Stimulated activated naive CD8-positive, alpha-beta T cell treated with anti-CD3 and anti-CD28 coated beads, Interleukin-15, Interleukin-2, amounts not matched to agents 100 ng/mL and 50 ng/mL, for 24 hours (primary cell): Measurements from ENCODE around the gene MROH9.
"Not testable (repeated sequence)": the region's sequence is repeated elsewhere in the genome, so short reads cannot be mapped to it uniquely, and the experiment has no call there.

ENCODE experiments used
- H3K27ac Mint-ChIP-seq: one replicate; pipeline ENCODE4 v1.8.0; 2021; ENCODE audit warnings: mild to moderate bottlenecking, mixed read lengths
- H3K27me3 Mint-ChIP-seq: one replicate; pipeline ENCODE4 v1.8.0; 2021; ENCODE audit warnings: mixed read lengths
- H3K36me3 Mint-ChIP-seq: one replicate; pipeline ENCODE4 v1.8.0; 2021; ENCODE audit warnings: low read depth, mixed read lengths
- H3K4me1 Mint-ChIP-seq: one replicate; pipeline ENCODE4 v1.8.0; 2021; ENCODE audit warnings: low read depth, mixed read lengths
- H3K4me3 Mint-ChIP-seq: one replicate; pipeline ENCODE4 v1.8.0; 2021; ENCODE audit warnings: mild to moderate bottlenecking, mixed read lengths
- H3K9me3 Mint-ChIP-seq: one replicate; pipeline ENCODE4 v1.8.0; 2021; ENCODE audit warnings: mixed read lengths

MROH9 gene

GRCh38 chr1:170931650-170932049 lies 3.7 kb upstream of the MROH9 start:
- Mint-ChIP-seq H3K27me3 (no peaks in the 10 kb centered on the region), H3K27ac (no peak overlapping the region), H3K9me3 (no peaks in the 10 kb centered on the region), H3K4me3 (no peak overlapping the region), H3K36me3 (no peaks in the 10 kb centered on the region), H3K4me1 (no peaks in the 10 kb centered on the region)

- Mint-ChIP-seq H3K4me1 (no peaks in the 10 kb centered on the region), H3K4me3 (no peak overlapping the region), H3K36me3 (no peaks in the 10 kb centered on the region), H3K27ac (no peak overlapping the region), H3K27me3 (no peaks in the 10 kb centered on the region), H3K9me3 (no peaks in the 10 kb centered on the region)
Observed at GRCh38 chr1:170932236-170932635, 3.1 kb upstream of the MROH9 start.

- no peak overlapping the region for H3K4me3 Mint-ChIP-seq
- no peak overlapping the region for H3K27ac Mint-ChIP-seq
- no peaks in the 10 kb centered on the region for H3K9me3 Mint-ChIP-seq
- H3K36me3 Mint-ChIP-seq, result no peaks in the 10 kb centered on the region
- H3K27me3 Mint-ChIP-seq, result peaks cover 8% of the 10 kb centered on the region
- no peaks in the 10 kb centered on the region for H3K4me1 Mint-ChIP-seq
Observed at GRCh38 chr1:170938281-170938680, 2.9 kb downstream of the MROH9 start.

- Mint-ChIP-seq H3K9me3 (no peaks in the 10 kb centered on the region), H3K4me1 (no peaks in the 10 kb centered on the region), H3K27me3 (peaks cover 14% of the 10 kb centered on the region), H3K27ac (no peak overlapping the region), H3K36me3 (no peaks in the 10 kb centered on the region), H3K4me3 (no peak overlapping the region)
Observed at GRCh38 chr1:170939476-170939875, 4.1 kb downstream of the MROH9 start.

GRCh38 chr1:170951744-170952143 lies 16.4 kb downstream of the MROH9 start:
- H3K36me3 Mint-ChIP-seq, H3K4me1 Mint-ChIP-seq, H3K27ac Mint-ChIP-seq, H3K9me3 Mint-ChIP-seq, H3K4me3 Mint-ChIP-seq, H3K27me3 Mint-ChIP-seq: not testable (repeated sequence)

- H3K36me3 Mint-ChIP-seq, result no peaks in the 10 kb centered on the region
- peaks cover 33% of the 10 kb centered on the region for H3K27me3 Mint-ChIP-seq
- H3K4me1 Mint-ChIP-seq, result no peaks in the 10 kb centered on the region
- H3K4me3 Mint-ChIP-seq, result no peak overlapping the region
- H3K9me3 Mint-ChIP-seq, result no peaks in the 10 kb centered on the region
- no peak overlapping the region for H3K27ac Mint-ChIP-seq
Observed at GRCh38 chr1:170959385-170959784, 24.1 kb downstream of the MROH9 start.

GRCh38 chr1:170964506-170964905 lies 29.2 kb downstream of the MROH9 start:
- H3K9me3 Mint-ChIP-seq, result no peaks in the 10 kb centered on the region
- H3K27me3 Mint-ChIP-seq, result peaks cover 49% of the 10 kb centered on the region
- H3K36me3 Mint-ChIP-seq, result no peaks in the 10 kb centered on the region
- no peak overlapping the region for H3K27ac Mint-ChIP-seq
- H3K4me3 Mint-ChIP-seq, result no peak overlapping the region
- no peaks in the 10 kb centered on the region for H3K4me1 Mint-ChIP-seq

- H3K27me3 Mint-ChIP-seq, result peaks cover 46% of the 10 kb centered on the region
- no peak overlapping the region for H3K4me3 Mint-ChIP-seq
- H3K4me1 Mint-ChIP-seq, result no peaks in the 10 kb centered on the region
- no peaks in the 10 kb centered on the region for H3K36me3 Mint-ChIP-seq
- no peak overlapping the region for H3K27ac Mint-ChIP-seq
- H3K9me3 Mint-ChIP-seq, result no peaks in the 10 kb centered on the region
Observed at GRCh38 chr1:170967042-170967910, 31.9 kb downstream of the MROH9 start.

GRCh38 chr1:170970256-170970655 lies 34.9 kb downstream of the MROH9 start:
- Mint-ChIP-seq H3K9me3 (peaks cover 3% of the 10 kb centered on the region), H3K36me3 (no peaks in the 10 kb centered on the region), H3K27ac (no peak overlapping the region), H3K4me1 (no peaks in the 10 kb centered on the region), H3K4me3 (no peak overlapping the region), H3K27me3 (peaks cover 28% of the 10 kb centered on the region)

GRCh38 chr1:170978371-170978910 lies 43.1 kb downstream of the MROH9 start:
- Mint-ChIP-seq H3K4me1 (no peaks in the 10 kb centered on the region), H3K9me3 (peaks cover 11% of the 10 kb centered on the region), H3K27ac (no peak overlapping the region), H3K36me3 (no peaks in the 10 kb centered on the region), H3K27me3 (peaks cover 8% of the 10 kb centered on the region), H3K4me3 (no peak overlapping the region)

GRCh38 chr1:170985406-170985805 lies 50.1 kb downstream of the MROH9 start:
- Mint-ChIP-seq H3K4me1 (peaks cover 4% of the 10 kb centered on the region), H3K27ac (no peak overlapping the region), H3K27me3 (no peaks in the 10 kb centered on the region), H3K4me3 (no peak overlapping the region), H3K36me3 (no peaks in the 10 kb centered on the region), H3K9me3 (no peaks in the 10 kb centered on the region)

GRCh38 chr1:170986901-170987300 lies 51.6 kb downstream of the MROH9 start:
- Mint-ChIP-seq H3K9me3 (peaks cover 3% of the 10 kb centered on the region), H3K27me3 (no peaks in the 10 kb centered on the region), H3K4me3 (no peak overlapping the region), H3K36me3 (no peaks in the 10 kb centered on the region), H3K27ac (no peak overlapping the region), H3K4me1 (peaks cover 4% of the 10 kb centered on the region)

GRCh38 chr1:170987424-170987823 lies 52.1 kb downstream of the MROH9 start:
- Mint-ChIP-seq H3K36me3 (no peaks in the 10 kb centered on the region), H3K4me1 (peaks cover 4% of the 10 kb centered on the region), H3K9me3 (peaks cover 3% of the 10 kb centered on the region), H3K27me3 (no peaks in the 10 kb centered on the region), H3K27ac (no peak overlapping the region), H3K4me3 (no peak overlapping the region)

- Mint-ChIP-seq H3K27ac (no peak overlapping the region), H3K27me3 (peaks cover under 1% of the 10 kb centered on the region), H3K9me3 (peaks cover 3% of the 10 kb centered on the region), H3K36me3 (no peaks in the 10 kb centered on the region), H3K4me3 (no peak overlapping the region), H3K4me1 (peaks cover under 1% of the 10 kb centered on the region)
Observed at GRCh38 chr1:170993151-170993550, 57.8 kb downstream of the MROH9 start.

GRCh38 chr1:170993717-170994116 lies 58.4 kb downstream of the MROH9 start:
- no peak overlapping the region for H3K27ac Mint-ChIP-seq
- peaks cover 3% of the 10 kb centered on the region for H3K27me3 Mint-ChIP-seq
- H3K4me1 Mint-ChIP-seq, result no peaks in the 10 kb centered on the region
- no peaks in the 10 kb centered on the region for H3K36me3 Mint-ChIP-seq
- H3K4me3 Mint-ChIP-seq, result no peak overlapping the region
- H3K9me3 Mint-ChIP-seq, result peaks cover 3% of the 10 kb centered on the region

GRCh38 chr1:171014880-171015279 lies 79.5 kb downstream of the MROH9 start:
- Mint-ChIP-seq H3K9me3 (no peaks in the 10 kb centered on the region), H3K27me3 (peaks cover 7% of the 10 kb centered on the region), H3K4me1 (no peaks in the 10 kb centered on the region), H3K36me3 (no peaks in the 10 kb centered on the region), H3K4me3 (no peak overlapping the region), H3K27ac (no peak overlapping the region)
